ENCODE data around the gene SPATA2. TPM values are rescaled to one million over a fixed set of nuclear protein-coding genes. Genes with fewer than 3 reads are reported as not detected.

Gene SPATA2
- total and polyA plus RNA-seq, 2 of the 13 experiments (the other 11 are each of a cell fraction or from before 2014, with no cell fraction given): 3.2 to 8.7 TPM

DNA sequence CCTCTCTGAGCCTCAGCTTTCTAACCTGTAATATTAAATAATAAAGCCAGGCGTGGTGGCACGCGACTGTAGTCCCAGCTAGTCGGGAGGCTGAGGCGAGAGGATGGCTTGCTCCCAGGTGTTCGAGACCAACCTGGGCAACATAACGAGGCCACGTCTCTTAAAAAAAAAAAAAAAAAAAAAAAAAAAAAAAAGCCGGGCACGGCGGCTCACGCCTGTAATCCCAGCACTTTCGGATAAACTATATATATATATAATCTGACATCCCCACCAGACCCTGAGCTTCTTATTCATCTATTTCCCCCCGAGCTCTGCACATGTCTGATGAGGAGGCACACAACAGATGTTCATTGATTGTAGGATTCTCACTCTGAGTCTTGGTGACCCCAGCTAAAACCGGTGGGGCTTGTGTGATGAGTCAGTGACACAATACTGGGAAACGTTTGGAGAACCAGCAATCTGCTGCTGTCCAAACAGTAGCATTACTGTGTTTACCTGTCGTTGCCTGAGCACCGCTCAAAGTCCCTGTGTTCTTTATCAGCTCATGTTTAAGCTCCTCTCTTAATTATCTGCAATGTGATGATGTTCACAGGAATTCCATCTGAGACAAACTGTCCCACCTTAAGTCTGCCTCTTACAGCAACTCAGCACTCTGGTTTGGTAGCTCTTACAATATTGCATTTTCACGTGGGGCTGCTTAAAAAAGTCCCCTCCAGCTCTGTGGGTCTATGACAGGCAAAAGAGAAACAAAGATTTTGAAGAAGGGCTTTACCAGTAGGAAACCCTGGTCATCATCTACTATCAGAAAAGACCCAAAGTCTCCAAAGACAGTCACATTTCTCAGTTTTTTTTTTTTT lies 1.0 kb upstream of the SPATA2 start (continued):
- TF ChIP-seq ELF3 (CRISPR knock-in tag; IDR thresholded peaks at IDR 0.05) (peak; percentile 87), KMT2A (CRISPR knock-in tag; IDR thresholded peaks at IDR 0.05) (peak; percentile 68; the same call in 1 of the 2 replicates), CC2D1A (CRISPR knock-in tag; IDR thresholded peaks at IDR 0.05) (no peak), ZNF674 (CRISPR knock-in tag; IDR thresholded peaks at IDR 0.05; ENCODE audit: low read depth) (no peak), CREM (IDR thresholded peaks at IDR 0.05) (peak; percentile 80; the same call in 1 of the 2 replicates), CREM (CRISPR knock-in tag; IDR thresholded peaks at IDR 0.05) (no peak), KDM4B (CRISPR knock-in tag; IDR thresholded peaks at IDR 0.05) (no peak; the same call in 1 of the 2 replicates), MAF1 (CRISPR knock-in tag; IDR thresholded peaks at IDR 0.05; ENCODE audit: borderline replicate concordance) (no peak; the same call in 1 of the 2 replicates), ZNF30 (CRISPR knock-in tag; IDR thresholded peaks at IDR 0.05) (no peak), DNMT3B (CRISPR knock-in tag; conservative IDR thresholded peaks at IDR 0.05) (peak; percentile 5; the same call in 1 of the 2 replicates), BCL6 (CRISPR knock-in tag; IDR thresholded peaks at IDR 0.05) (peak; percentile 86), HMG20A (CRISPR knock-in tag; IDR thresholded peaks at IDR 0.05; ENCODE audit: borderline replicate concordance) (peak; percentile 84), DMAP1 (CRISPR knock-in tag; IDR thresholded peaks at IDR 0.05) (peak; percentile 47; the same call in 1 of the 2 replicates), ZNF138 (CRISPR knock-in tag; IDR thresholded peaks at IDR 0.05; ENCODE audit: low read depth) (no peak), REL (CRISPR knock-in tag; conservative IDR thresholded peaks at IDR 0.05) (no peak), SP2 (CRISPR knock-in tag; IDR thresholded peaks at IDR 0.05) (no peak), CEBPG (CRISPR knock-in tag; IDR thresholded peaks at IDR 0.05) (peak; percentile 96), CREB1 (IDR thresholded peaks at IDR 0.05) (peak; percentile 82), CREB1 (CRISPR knock-in tag; IDR thresholded peaks at IDR 0.05) (no peak)
- TF ChIP-seq, protein P1, sequence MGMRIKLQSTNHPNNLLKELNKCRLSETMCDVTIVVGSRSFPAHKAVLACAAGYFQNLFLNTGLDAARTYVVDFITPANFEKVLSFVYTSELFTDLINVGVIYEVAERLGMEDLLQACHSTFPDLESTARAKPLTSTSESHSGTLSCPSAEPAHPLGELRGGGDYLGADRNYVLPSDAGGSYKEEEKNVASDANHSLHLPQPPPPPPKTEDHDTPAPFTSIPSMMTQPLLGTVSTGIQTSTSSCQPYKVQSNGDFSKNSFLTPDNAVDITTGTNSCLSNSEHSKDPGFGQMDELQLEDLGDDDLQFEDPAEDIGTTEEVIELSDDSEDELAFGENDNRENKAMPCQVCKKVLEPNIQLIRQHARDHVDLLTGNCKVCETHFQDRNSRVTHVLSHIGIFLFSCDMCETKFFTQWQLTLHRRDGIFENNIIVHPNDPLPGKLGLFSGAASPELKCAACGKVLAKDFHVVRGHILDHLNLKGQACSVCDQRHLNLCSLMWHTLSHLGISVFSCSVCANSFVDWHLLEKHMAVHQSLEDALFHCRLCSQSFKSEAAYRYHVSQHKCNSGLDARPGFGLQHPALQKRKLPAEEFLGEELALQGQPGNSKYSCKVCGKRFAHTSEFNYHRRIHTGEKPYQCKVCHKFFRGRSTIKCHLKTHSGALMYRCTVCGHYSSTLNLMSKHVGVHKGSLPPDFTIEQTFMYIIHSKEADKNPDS (CRISPR knock-in tag; IDR thresholded peaks at IDR 0.05): no peak
- TF ChIP-seq, protein P2, sequence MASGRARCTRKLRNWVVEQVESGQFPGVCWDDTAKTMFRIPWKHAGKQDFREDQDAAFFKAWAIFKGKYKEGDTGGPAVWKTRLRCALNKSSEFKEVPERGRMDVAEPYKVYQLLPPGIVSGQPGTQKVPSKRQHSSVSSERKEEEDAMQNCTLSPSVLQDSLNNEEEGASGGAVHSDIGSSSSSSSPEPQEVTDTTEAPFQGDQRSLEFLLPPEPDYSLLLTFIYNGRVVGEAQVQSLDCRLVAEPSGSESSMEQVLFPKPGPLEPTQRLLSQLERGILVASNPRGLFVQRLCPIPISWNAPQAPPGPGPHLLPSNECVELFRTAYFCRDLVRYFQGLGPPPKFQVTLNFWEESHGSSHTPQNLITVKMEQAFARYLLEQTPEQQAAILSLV (CRISPR knock-in tag; IDR thresholded peaks at IDR 0.05; ENCODE audit: borderline replicate concordance): no peak
- TF ChIP-seq, protein P3, sequence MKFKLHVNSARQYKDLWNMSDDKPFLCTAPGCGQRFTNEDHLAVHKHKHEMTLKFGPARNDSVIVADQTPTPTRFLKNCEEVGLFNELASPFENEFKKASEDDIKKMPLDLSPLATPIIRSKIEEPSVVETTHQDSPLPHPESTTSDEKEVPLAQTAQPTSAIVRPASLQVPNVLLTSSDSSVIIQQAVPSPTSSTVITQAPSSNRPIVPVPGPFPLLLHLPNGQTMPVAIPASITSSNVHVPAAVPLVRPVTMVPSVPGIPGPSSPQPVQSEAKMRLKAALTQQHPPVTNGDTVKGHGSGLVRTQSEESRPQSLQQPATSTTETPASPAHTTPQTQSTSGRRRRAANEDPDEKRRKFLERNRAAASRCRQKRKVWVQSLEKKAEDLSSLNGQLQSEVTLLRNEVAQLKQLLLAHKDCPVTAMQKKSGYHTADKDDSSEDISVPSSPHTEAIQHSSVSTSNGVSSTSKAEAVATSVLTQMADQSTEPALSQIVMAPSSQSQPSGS (CRISPR knock-in tag; IDR thresholded peaks at IDR 0.05): peak; percentile 95
- TF ChIP-seq, protein P4, sequence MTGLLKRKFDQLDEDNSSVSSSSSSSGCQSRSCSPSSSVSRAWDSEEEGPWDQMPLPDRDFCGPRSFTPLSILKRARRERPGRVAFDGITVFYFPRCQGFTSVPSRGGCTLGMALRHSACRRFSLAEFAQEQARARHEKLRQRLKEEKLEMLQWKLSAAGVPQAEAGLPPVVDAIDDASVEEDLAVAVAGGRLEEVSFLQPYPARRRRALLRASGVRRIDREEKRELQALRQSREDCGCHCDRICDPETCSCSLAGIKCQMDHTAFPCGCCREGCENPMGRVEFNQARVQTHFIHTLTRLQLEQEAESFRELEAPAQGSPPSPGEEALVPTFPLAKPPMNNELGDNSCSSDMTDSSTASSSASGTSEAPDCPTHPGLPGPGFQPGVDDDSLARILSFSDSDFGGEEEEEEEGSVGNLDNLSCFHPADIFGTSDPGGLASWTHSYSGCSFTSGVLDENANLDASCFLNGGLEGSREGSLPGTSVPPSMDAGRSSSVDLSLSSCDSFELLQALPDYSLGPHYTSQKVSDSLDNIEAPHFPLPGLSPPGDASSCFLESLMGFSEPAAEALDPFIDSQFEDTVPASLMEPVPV (CRISPR knock-in tag; IDR thresholded peaks at IDR 0.05): peak; percentile 80
- TF ChIP-seq, protein P5, sequence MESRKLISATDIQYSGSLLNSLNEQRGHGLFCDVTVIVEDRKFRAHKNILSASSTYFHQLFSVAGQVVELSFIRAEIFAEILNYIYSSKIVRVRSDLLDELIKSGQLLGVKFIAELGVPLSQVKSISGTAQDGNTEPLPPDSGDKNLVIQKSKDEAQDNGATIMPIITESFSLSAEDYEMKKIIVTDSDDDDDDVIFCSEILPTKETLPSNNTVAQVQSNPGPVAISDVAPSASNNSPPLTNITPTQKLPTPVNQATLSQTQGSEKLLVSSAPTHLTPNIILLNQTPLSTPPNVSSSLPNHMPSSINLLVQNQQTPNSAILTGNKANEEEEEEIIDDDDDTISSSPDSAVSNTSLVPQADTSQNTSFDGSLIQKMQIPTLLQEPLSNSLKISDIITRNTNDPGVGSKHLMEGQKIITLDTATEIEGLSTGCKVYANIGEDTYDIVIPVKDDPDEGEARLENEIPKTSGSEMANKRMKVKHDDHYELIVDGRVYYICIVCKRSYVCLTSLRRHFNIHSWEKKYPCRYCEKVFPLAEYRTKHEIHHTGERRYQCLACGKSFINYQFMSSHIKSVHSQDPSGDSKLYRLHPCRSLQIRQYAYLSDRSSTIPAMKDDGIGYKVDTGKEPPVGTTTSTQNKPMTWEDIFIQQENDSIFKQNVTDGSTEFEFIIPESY (CRISPR knock-in tag; IDR thresholded peaks at IDR 0.05): peak; percentile 76; the same call in 1 of the 2 replicates

Data from HepG2 (cell line).